ENCODE measurements around the gene ITGB5.

ITGB5 gene

GRCh38 chr3:124887177-124887931 is at the start of gene ITGB5:
Gene ITGB5 (minus strand): TSS chr3:124887365. CDS start chr3:124887000, 365 bp downstream.
- no peak for DNase-seq

- DNase-seq, result no peak
These were observed 48.8 kb upstream of the ITGB5 start for GRCh38 chr3:124935794-124936542.

- no peak for DNase-seq
These were observed 48.1 kb upstream of the ITGB5 start for GRCh38 chr3:124935264-124935663.

GRCh38 chr3:124934577-124934976 is 47.4 kb upstream of the ITGB5 start, which contains the start of gene MUC13:
Gene MUC13 (minus strand): TSS chr3:124934751. CDS start chr3:124934712, 39 bp downstream.
- no peak for DNase-seq

- DNase-seq, result no peak
These were observed 41.4 kb upstream of the ITGB5 start for GRCh38 chr3:124928333-124929202.

- no peak for DNase-seq
These were observed 40.4 kb upstream of the ITGB5 start for GRCh38 chr3:124927574-124928045.

GRCh38 chr3:124926426-124927101 is 39.4 kb upstream of the ITGB5 start:
- DNase-seq, result no peak

- no peak for DNase-seq
These were observed 37.6 kb upstream of the ITGB5 start for GRCh38 chr3:124924741-124925140.

GRCh38 chr3:124923833-124924232 is 36.7 kb upstream of the ITGB5 start:
- DNase-seq, result no peak

GRCh38 chr3:124920718-124921117 is 33.6 kb upstream of the ITGB5 start:
- DNase-seq, result no peak

GRCh38 chr3:124919756-124920155 is 32.6 kb upstream of the ITGB5 start:
- DNase-seq, result no peak

- no peak for DNase-seq
These were observed 31.4 kb upstream of the ITGB5 start for GRCh38 chr3:124918524-124918923.

GRCh38 chr3:124916837-124917409 is 29.8 kb upstream of the ITGB5 start:
- DNase-seq, result no peak

- DNase-seq, result no peak
These were observed 28.1 kb upstream of the ITGB5 start for GRCh38 chr3:124915254-124915653.

GRCh38 chr3:124907957-124908356 is 20.8 kb upstream of the ITGB5 start:
- no peak for DNase-seq

GRCh38 chr3:124904835-124905492 is 17.8 kb upstream of the ITGB5 start:
- DNase-seq, result no peak

- no peak for DNase-seq
These were observed 17.0 kb upstream of the ITGB5 start for GRCh38 chr3:124903896-124904834.

- no peak for DNase-seq
These were observed 9.8 kb upstream of the ITGB5 start for GRCh38 chr3:124896824-124897526.

- no peak for DNase-seq
These were observed 8.6 kb upstream of the ITGB5 start for GRCh38 chr3:124895756-124896155.

GRCh38 chr3:124893526-124893925 is 6.4 kb upstream of the ITGB5 start:
- DNase-seq, result no peak
